H1 (cell line): ENCODE measurements around the gene ABCF2. TPM values are rescaled to one million over a fixed set of nuclear protein-coding genes. Genes with fewer than 3 reads are reported as not detected.

ENCODE experiments used
- CTCF ChIA-PET: fragments of 300-600 bp; sonication (Branson Sonifier 250); formaldehyde crosslinking; loops from one replicate; lab custom pipeline; 2021; ENCODE audit not compliant: partially characterized antibody; lab: Charles Lee
- POLR2A ChIA-PET: fragments of 300-600 bp; sonication (Branson Sonifier 250); formaldehyde crosslinking; loops from one replicate; lab custom pipeline; 2021; ENCODE audit warnings: inconsistent platforms; ENCODE audit not compliant: partially characterized antibody; lab: Charles Lee
- DNase-seq, 2 experiments: peaks; one replicate each; pipeline versions ENCODE4 v3.0.0 to v3.0.0-alpha.2; 2010 to 2022; ENCODE audit warnings: low spot score in 2 of 2, low read depth in 1 of 2, mixed read lengths in 1 of 2
- FAIRE-seq: peaks from 2 replicates; lab custom pipeline; 2011; peaks lifted over from hg19 to GRCh38; lab: Jason Lieb, UNC
- H2AFZ ChIP-seq: 2 replicates; pipeline ENCODE4 v1.8.1; 2012; ENCODE audit warnings: low read length, inconsistent platforms
- H2AK5ac ChIP-seq: 2 replicates; pipeline ENCODE4 v1.6.1; 2013; ENCODE audit warnings: low read depth, low read length
- H2BK120ac ChIP-seq: replicated peaks from 2 replicates; pipeline ENCODE3; 2013; ENCODE audit warnings: low read depth, low read length, inconsistent platforms
- H2BK12ac ChIP-seq: 2 replicates; pipeline ENCODE4 v1.6.1; 2013; ENCODE audit warnings: low read depth, low read length
- H2BK15ac ChIP-seq: 2 replicates; pipeline ENCODE4 v1.6.1; 2013; ENCODE audit warnings: low read length
- H2BK20ac ChIP-seq: 2 replicates; pipeline ENCODE4 v1.6.1; 2013; ENCODE audit warnings: low read length
- H2BK5ac ChIP-seq: 2 replicates; pipeline ENCODE4 v1.6.1; 2013; ENCODE audit warnings: low read depth, low read length
- H3K14ac ChIP-seq: 2 replicates; pipeline ENCODE4 v1.6.1; 2013; ENCODE audit warnings: inconsistent platforms; ENCODE audit not compliant: insufficient read length
- H3K18ac ChIP-seq: 2 replicates; pipeline ENCODE4 v1.6.1; 2013; ENCODE audit warnings: low read length; ENCODE audit errors: extremely low read depth
- H3K23ac ChIP-seq: 2 replicates; pipeline ENCODE4 v1.6.1; 2013; ENCODE audit warnings: inconsistent platforms; ENCODE audit not compliant: insufficient read length
- H3K23me2 ChIP-seq: 2 replicates; pipeline ENCODE4 v1.6.1; 2013; ENCODE audit warnings: low read depth, low read length
- H3K27ac ChIP-seq: 2 replicates; pipeline ENCODE4 v1.6.1; 2011; ENCODE audit warnings: low read depth, low read length, inconsistent platforms
- H3K27me3 ChIP-seq, 4 experiments: replicated peaks in 1 of 4; 1 replicate in 1 of 4; 2 replicates in 3 of 4; pipeline versions ENCODE4 v1.6.1 to v1.8.1; 2011 to 2013; ENCODE audit warnings: low read length in 3 of 4, mild to moderate bottlenecking in 3 of 4, inconsistent platforms in 2 of 4, mixed read lengths in 2 of 4, moderate library complexity in 1 of 4; ENCODE audit not compliant: control insufficient read depth in 3 of 4, insufficient read depth in 3 of 4; ENCODE audit errors: extremely low read depth in 1 of 4
- H3K36me3 ChIP-seq, 4 experiments: 2 replicates each; pipeline versions ENCODE4 v1.6.1 to v1.8.1; 2011 to 2013; ENCODE audit warnings: mild to moderate bottlenecking in 4 of 4, low read length in 3 of 4, moderate library complexity in 2 of 4, control low read depth in 1 of 4, inconsistent platforms in 1 of 4; ENCODE audit not compliant: insufficient read depth in 4 of 4, control insufficient read depth in 2 of 4
- H3K4ac ChIP-seq: replicated peaks from 2 replicates; pipeline ENCODE3; 2013; ENCODE audit warnings: low read length, low read depth, mixed read lengths, inconsistent platforms; ENCODE audit not compliant: insufficient read length
- H3K4me1 ChIP-seq, 4 experiments: replicated peaks in 1 of 4; 1 replicate in 1 of 4; 2 replicates in 3 of 4; pipeline versions ENCODE4 v1.6.1 to v1.8.1; 2011 to 2013; ENCODE audit warnings: low read length in 3 of 4, inconsistent platforms in 2 of 4, mixed read lengths in 1 of 4; ENCODE audit not compliant: insufficient read depth in 4 of 4, control insufficient read depth in 3 of 4
- H3K4me2 ChIP-seq, 2 experiments: 2 replicates each; pipeline versions ENCODE4 v1.6.1 to v1.8.1; 2011 to 2013; ENCODE audit warnings: low read depth in 2 of 2, low read length in 2 of 2, control low read depth in 1 of 2, inconsistent platforms in 1 of 2, mild to moderate bottlenecking in 1 of 2; ENCODE audit not compliant: insufficient read depth in 1 of 2
- H3K4me3 ChIP-seq, 4 experiments: fragments of 200-600, 300-600 bp in 1 of 4; sonication (generic), shearing (Covaris generic), sonication (Bioruptor Twin) in 1 of 4; 2 replicates each; pipeline versions ENCODE4 v1.5.1 to v1.8.1; 2011 to 2016; ENCODE audit warnings: low read length in 4 of 4, low read depth in 3 of 4, control low read depth in 2 of 4, inconsistent platforms in 2 of 4, mild to moderate bottlenecking in 2 of 4, mixed read lengths in 1 of 4, moderate library complexity in 1 of 4; ENCODE audit not compliant: insufficient read depth in 2 of 4; ENCODE audit errors: extremely low read depth in 1 of 4
- H3K56ac ChIP-seq: replicated peaks from 2 replicates; pipeline ENCODE3; 2013; ENCODE audit warnings: low read depth, mild to moderate bottlenecking, mixed read lengths, low read length, inconsistent platforms; ENCODE audit not compliant: insufficient read length
- H3K79me1 ChIP-seq: 2 replicates; pipeline ENCODE4 v1.6.1; 2013; ENCODE audit warnings: low read depth, low read length, control low read depth
- H3K79me2 ChIP-seq, 2 experiments: 2 replicates each; pipeline versions ENCODE4 v1.6.1 to v1.8.1; 2012 to 2013; ENCODE audit warnings: low read length in 2 of 2, mild to moderate bottlenecking in 2 of 2, inconsistent platforms in 1 of 2; ENCODE audit not compliant: insufficient read depth in 2 of 2, control insufficient read depth in 1 of 2
- H3K9ac ChIP-seq, 4 experiments: replicated peaks in 1 of 4; 1 replicate in 1 of 4; 2 replicates in 3 of 4; pipeline versions ENCODE4 v1.6.1 to v1.8.1; 2011 to 2013; ENCODE audit warnings: low read depth in 3 of 4, low read length in 3 of 4, control low read depth in 2 of 4, mild to moderate bottlenecking in 2 of 4, moderate library complexity in 2 of 4, inconsistent platforms in 1 of 4; ENCODE audit errors: extremely low read depth in 1 of 4
- H3K9me3 ChIP-seq, 2 experiments: 2 replicates each; pipeline versions ENCODE4 v1.6.1 to v1.8.1; 2012 to 2013; ENCODE audit warnings: mild to moderate bottlenecking in 2 of 2, moderate library complexity in 2 of 2, control low read depth in 1 of 2, inconsistent platforms in 1 of 2, low read depth in 1 of 2, low read length in 1 of 2, mixed read lengths in 1 of 2; ENCODE audit not compliant: insufficient read depth in 2 of 2
- H4K20me1 ChIP-seq, 2 experiments: replicated peaks in 1 of 2; 2 replicates each; pipeline versions ENCODE3 to v1.8.1; 2011 to 2013; ENCODE audit warnings: inconsistent platforms in 2 of 2, low read length in 2 of 2, mild to moderate bottlenecking in 1 of 2; ENCODE audit not compliant: insufficient read depth in 2 of 2, control insufficient read depth in 1 of 2
- H4K5ac ChIP-seq: 2 replicates; pipeline ENCODE4 v1.6.1; 2013; ENCODE audit warnings: low read length, low read depth, mixed read lengths, inconsistent platforms; ENCODE audit not compliant: insufficient read length
- H4K8ac ChIP-seq: 2 replicates; pipeline ENCODE4 v1.8.0; 2013; ENCODE audit warnings: mild to moderate bottlenecking, moderate library complexity, low read length, inconsistent platforms; ENCODE audit not compliant: insufficient read depth; ENCODE audit errors: extremely low read depth
- H4K91ac ChIP-seq: replicated peaks from 2 replicates; pipeline ENCODE3; 2013; ENCODE audit warnings: low read length, mixed read lengths, inconsistent platforms; ENCODE audit not compliant: insufficient read length
- ASH2L ChIP-seq: fragments of 200-600, 300-600 bp; sonication (generic); IDR thresholded peaks from one replicate; pipeline ENCODE4 v1.7.1; 2017; ENCODE audit warnings: low read length
- BRCA1 ChIP-seq: IDR thresholded peaks from 2 replicates; pipeline ENCODE4 v1.6.1; 2012; ENCODE audit warnings: low read depth, low read length, improper control_type of control experiment
- CTBP2 ChIP-seq: IDR thresholded peaks from 2 replicates; pipeline ENCODE4 v1.7.0; 2011; ENCODE audit warnings: borderline replicate concordance, mild to moderate bottlenecking, moderate library complexity, mixed read lengths, low read length; ENCODE audit not compliant: insufficient read depth, insufficient read length
- RBBP5 ChIP-seq: IDR thresholded peaks from 2 replicates; pipeline ENCODE4 v1.7.1; 2012; ENCODE audit warnings: low read depth, mild to moderate bottlenecking, inconsistent platforms, low read length, moderate library complexity, borderline replicate concordance
- WGBS, 2 experiments: shearing (Covaris generic) in 1 of 2; methylation state at CpG; one replicate each; pipeline versions ENCODE4 v1.1.6 to v1.1.7; 2013 to 2015; ENCODE audit warnings: low lambda C conversion rate in 2 of 2, mixed read lengths in 2 of 2, inconsistent platforms in 1 of 2, low coverage in 1 of 2, missing lambda C conversion rate in 1 of 2; ENCODE audit not compliant: insufficient replicate concordance in 2 of 2, insufficient coverage in 1 of 2, insufficient read length in 1 of 2; ENCODE audit errors: extremely low coverage in 1 of 2, missing lambda C conversion rate in 1 of 2; 5-methylcytosine and 5-hydroxymethylcytosine counted together
- polyA plus RNA-seq, 7 experiments: library from polyadenylated mRNA; depleted of rRNA in 3 of 7; stranded (reverse) in 5 of 7; unstranded in 2 of 7; fragments of >200 nt in 5 of 7; fragments of 200-250 nt in 2 of 7; gene quantifications; 1 replicate in 5 of 7; 2 replicates in 1 of 7; 4 replicates in 1 of 7; pipeline versions ENCODE4 v1.2.1 to v1.2.3, GENCODE V29; 2011 to 2013; ENCODE audit warnings: missing spikeins in 2 of 7, mixed read lengths in 2 of 7
- total RNA-seq: library from RNA; stranded (reverse); fragmentation: NEBNext Ultra II Directional; extraction: Animal tissue kit (Norgen Biotek cat#: 25700); gene quantifications from 2 replicates; pipeline ENCODE4 v1.2.1, GENCODE V29; 2021

ABCF2 gene
- total and polyA plus RNA-seq, 2 of the 8 experiments (the other 6 are each of a cell fraction or from before 2014, with no cell fraction given), result 28.0 to 55.0 TPM

DNA sequence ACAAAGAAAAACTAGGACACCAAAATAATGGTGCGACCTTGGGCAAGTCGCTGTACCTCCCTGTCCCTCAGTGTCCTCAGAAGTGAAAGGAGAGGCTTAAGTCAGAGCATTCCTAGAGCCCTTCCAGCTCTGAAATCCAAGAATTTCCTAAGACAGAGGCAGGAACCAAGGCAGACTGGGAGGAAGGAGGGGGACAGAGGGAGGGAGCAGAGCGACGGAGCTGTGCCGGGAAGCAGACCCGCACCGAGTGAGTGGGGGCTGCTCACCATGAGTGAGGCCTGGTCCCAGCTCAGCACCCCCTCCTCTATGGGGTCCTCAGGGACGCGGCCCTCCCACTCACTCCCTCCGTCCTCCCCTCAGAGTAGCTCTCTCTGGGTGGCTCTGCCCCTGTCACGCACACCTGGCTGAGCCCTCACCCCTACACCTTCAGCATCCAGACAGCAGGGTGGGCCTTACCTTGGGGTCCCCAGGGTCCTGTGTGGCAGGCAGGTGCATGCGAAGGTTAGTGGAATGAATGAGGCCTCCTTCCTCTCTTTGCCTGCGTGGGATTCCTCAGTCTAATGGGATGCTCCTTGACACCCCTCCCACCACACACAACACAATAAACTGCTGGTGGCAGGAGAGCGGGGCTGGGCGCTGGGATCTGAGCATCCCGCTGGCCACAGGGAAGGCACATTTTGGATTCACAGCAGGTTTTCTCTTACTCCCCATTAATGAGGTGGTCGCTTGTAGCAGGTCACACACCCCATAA lies 26.1 kb upstream of the ABCF2 start:
- Histone ChIP-seq H3K4me2 (peak overlapping the region; percentile 81 to 99), H4K91ac (peak overlapping the region; percentile 69), H3K27me3 (peaks cover 6 to 48% (median 36%) of the 10 kb centered on the region in 4 experiments), H3K23ac (no peak overlapping the region), H3K4me1 (peaks cover 0 to 34% (median 22%) of the 10 kb centered on the region in 4 experiments; a peak in 6 of 7 replicates), H2AK5ac (peak overlapping the region; percentile 93; the same call in 1 of the 2 replicates), H3K14ac (no peak overlapping the region), H3K18ac (peak overlapping the region; percentile 87), H2BK20ac (peak overlapping the region; percentile 80; the same call in 1 of the 2 replicates), H3K79me1 (no peaks in the 10 kb centered on the region), H3K9me3 (no peaks in the 10 kb centered on the region), H3K4ac (no peak overlapping the region), H3K79me2 (no peaks in the 10 kb centered on the region), H3K4me3 (peak overlapping the region in 3 of 4 experiments; percentile 56 to 81 (median 76); a peak in 5 of 8 replicates), H4K8ac (no peak overlapping the region), H3K27ac (no peak overlapping the region), H3K36me3 (no peaks in the 10 kb centered on the region), H2AFZ (no peak overlapping the region), H2BK5ac (peak overlapping the region; percentile 66; the same call in 1 of the 2 replicates), H4K5ac (no peak overlapping the region), H2BK15ac (peak overlapping the region; percentile 97; the same call in 1 of the 2 replicates), H2BK120ac (no peak overlapping the region), H3K9ac (no peak overlapping the region), H2BK12ac (peak overlapping the region; percentile 91; the same call in 1 of the 2 replicates), H4K20me1 (no peaks in the 10 kb centered on the region), H3K23me2 (peaks cover 25% of the 10 kb centered on the region), H3K56ac (no peak overlapping the region)
- ChIA-PET POLR2A (interaction anchor here (1.1 to 3.1 kb wide), 6 partner anchors 9 to 191 kb away, joined by 3 to 22 read pairs (median 4); partner anchors contain the start of gene ABCF2), CTCF (interaction anchor here (0.6 to 3.3 kb wide), 9 partner anchors 8 to 51 kb away, joined by 3 to 14 read pairs (median 5); partner anchors contain the start of gene ABCF2)
- FAIRE-seq, result no peak
- DNase-seq, result peak in 1 of 2 experiments; percentile 64
- TF ChIP-seq ASH2L, result peak; percentile 14
- 0 out of 2 replicates have a peak, but pooled peaks have one; percentile 17 for TF ChIP-seq RBBP5
- TF ChIP-seq BRCA1, result no peak
- peak; percentile 89 for TF ChIP-seq CTBP2
- 40% methylated on average over 17 of the region's 17 CpGs; no CpG with 5 or more reads in 1 of the 2 experiments for WGBS, 2 experiments
